K562 (cell line): Measurements from ENCODE around the gene PPP1R13L. TPM values are rescaled to one million over a fixed set of nuclear protein-coding genes. Genes with fewer than 3 reads are reported as not detected.

Experiments used
- HDAC3 ChIP-seq: fragments of 450-650 bp; IDR thresholded peaks from 2 replicates; pipeline ENCODE4 v1.6.1; 2018; ENCODE audit warnings: borderline replicate concordance, mild to moderate bottlenecking, moderate library complexity; ENCODE audit not compliant: partially characterized antibody
- JUND ChIP-seq, 2 experiments: IDR thresholded peaks; 2 replicates in 1 of 2; 3 replicates in 1 of 2; pipeline ENCODE4 v1.6.1; 2011; ENCODE audit warnings: borderline replicate concordance in 2 of 2, low read depth in 2 of 2, low read length in 2 of 2, improper control_type of control experiment in 1 of 2, missing biosample characterization in 1 of 2, missing genetic modification characterization in 1 of 2, missing genetic modification reagents in 1 of 2
- TEAD4 ChIP-seq, 2 experiments: sonication (generic) in 1 of 2; formaldehyde crosslinking in 1 of 2; IDR thresholded peaks; 2 replicates each; pipeline versions ENCODE4 v1.6.1 to v1.8.0; 2012 to 2022; ENCODE audit warnings: borderline replicate concordance in 1 of 2, inconsistent platforms in 1 of 2, low read length in 1 of 2, mild to moderate bottlenecking in 1 of 2, missing genetic modification reagents in 1 of 2
- TRIM24 ChIP-seq, 2 experiments: fragments of 450-650 bp; IDR thresholded peaks; 2 replicates each; pipeline ENCODE4 v1.6.1; 2016
- ZFP91 ChIP-seq: sonication (generic); formaldehyde crosslinking; IDR thresholded peaks from 2 replicates; pipeline ENCODE4 v1.8.0; 2022; ENCODE audit warnings: mild to moderate bottlenecking, missing genetic modification reagents
- ZNF239 ChIP-seq: fragments of 250-450 bp; sonication (Bioruptor Pico); IDR thresholded peaks from 2 replicates; pipeline ENCODE4 v1.4.0; 2020; ENCODE audit warnings: mild to moderate bottlenecking
- ZNF445 ChIP-seq: fragments of 250-450 bp; sonication (Bioruptor Pico); IDR thresholded peaks from 2 replicates; pipeline ENCODE4 v1.4.0; 2020; ENCODE audit warnings: low read depth, mild to moderate bottlenecking, moderate library complexity
- polyA plus RNA-seq, 8 experiments: library from polyadenylated mRNA; depleted of rRNA in 4 of 8; stranded (reverse) in 5 of 8; unstranded in 3 of 8; fragments of >200 nt; fragmentation: Nextera tagmentation in 2 of 8; fragmentation: Illumina TruSeq in 1 of 8; extraction: Ambion mirVana in 2 of 8; extraction: Trizol in 1 of 8; gene quantifications; 2 replicates each; pipeline versions ENCODE4 v1.2.1 to v1.2.3, GENCODE V29; 2011 to 2014; ENCODE audit warnings: inconsistent platforms in 1 of 8, missing spikeins in 1 of 8
- total RNA-seq, 7 experiments: library from RNA; depleted of rRNA in 6 of 7; stranded (reverse); fragments of >200 nt in 6 of 7; fragmentation: Illumina TruSeq in 2 of 7; extraction: Trizol in 2 of 7; gene quantifications; 2 replicates each; pipeline versions ENCODE4 v1.2.1 to v1.2.3, GENCODE V29; 2011 to 2021; ENCODE audit warnings: low replicate concordance in 1 of 7
- TF ChIP-seq, protein P1 (sequence below): fragments of 200-600 bp; sonication (generic); IDR thresholded peaks from one replicate; pipeline ENCODE4 v1.6.1; 2012; ENCODE audit warnings: mild to moderate bottlenecking, low read depth, low read length, inconsistent platforms
- TF ChIP-seq, protein P2 (sequence below): fragments of 250-450 bp; sonication (Bioruptor Pico); IDR thresholded peaks from 2 replicates; pipeline ENCODE4 v1.4.0; 2020; ENCODE audit warnings: borderline replicate concordance

Gene PPP1R13L
- total and polyA plus RNA-seq, 9 of the 15 experiments (the other 6 are each of a cell fraction or from before 2014, with no cell fraction given): 0.32 to 6.7 (median 2.0) TPM

- TF ChIP-seq TRIM24 (IDR thresholded peaks at IDR 0.05): peak in 1 of 2 experiments; percentile 63; a peak in 1 of 4 replicates
- TF ChIP-seq ZFP91 (CRISPR knock-in tag): no peak
- peak; percentile 41; the same call in 1 of the 2 replicates for TF ChIP-seq TEAD4 (IDR thresholded peaks at IDR 0.05; ENCODE audit: low read length)
- TF ChIP-seq TEAD4 (CRISPR knock-in tag; IDR thresholded peaks at IDR 0.05; ENCODE audit: borderline replicate concordance): no peak
- TF ChIP-seq JUND (IDR thresholded peaks at IDR 0.05; ENCODE audit: borderline replicate concordance, low read depth, low read length): peak; percentile 89
- peak; percentile 51; the same call in 1 of the 3 replicates for TF ChIP-seq JUND (tag; IDR thresholded peaks at IDR 0.05; ENCODE audit: borderline replicate concordance, low read depth, low read length)
- peak; percentile 74 for TF ChIP-seq HDAC3
- TF ChIP-seq ZNF239: no peak
- TF ChIP-seq, protein P1, sequence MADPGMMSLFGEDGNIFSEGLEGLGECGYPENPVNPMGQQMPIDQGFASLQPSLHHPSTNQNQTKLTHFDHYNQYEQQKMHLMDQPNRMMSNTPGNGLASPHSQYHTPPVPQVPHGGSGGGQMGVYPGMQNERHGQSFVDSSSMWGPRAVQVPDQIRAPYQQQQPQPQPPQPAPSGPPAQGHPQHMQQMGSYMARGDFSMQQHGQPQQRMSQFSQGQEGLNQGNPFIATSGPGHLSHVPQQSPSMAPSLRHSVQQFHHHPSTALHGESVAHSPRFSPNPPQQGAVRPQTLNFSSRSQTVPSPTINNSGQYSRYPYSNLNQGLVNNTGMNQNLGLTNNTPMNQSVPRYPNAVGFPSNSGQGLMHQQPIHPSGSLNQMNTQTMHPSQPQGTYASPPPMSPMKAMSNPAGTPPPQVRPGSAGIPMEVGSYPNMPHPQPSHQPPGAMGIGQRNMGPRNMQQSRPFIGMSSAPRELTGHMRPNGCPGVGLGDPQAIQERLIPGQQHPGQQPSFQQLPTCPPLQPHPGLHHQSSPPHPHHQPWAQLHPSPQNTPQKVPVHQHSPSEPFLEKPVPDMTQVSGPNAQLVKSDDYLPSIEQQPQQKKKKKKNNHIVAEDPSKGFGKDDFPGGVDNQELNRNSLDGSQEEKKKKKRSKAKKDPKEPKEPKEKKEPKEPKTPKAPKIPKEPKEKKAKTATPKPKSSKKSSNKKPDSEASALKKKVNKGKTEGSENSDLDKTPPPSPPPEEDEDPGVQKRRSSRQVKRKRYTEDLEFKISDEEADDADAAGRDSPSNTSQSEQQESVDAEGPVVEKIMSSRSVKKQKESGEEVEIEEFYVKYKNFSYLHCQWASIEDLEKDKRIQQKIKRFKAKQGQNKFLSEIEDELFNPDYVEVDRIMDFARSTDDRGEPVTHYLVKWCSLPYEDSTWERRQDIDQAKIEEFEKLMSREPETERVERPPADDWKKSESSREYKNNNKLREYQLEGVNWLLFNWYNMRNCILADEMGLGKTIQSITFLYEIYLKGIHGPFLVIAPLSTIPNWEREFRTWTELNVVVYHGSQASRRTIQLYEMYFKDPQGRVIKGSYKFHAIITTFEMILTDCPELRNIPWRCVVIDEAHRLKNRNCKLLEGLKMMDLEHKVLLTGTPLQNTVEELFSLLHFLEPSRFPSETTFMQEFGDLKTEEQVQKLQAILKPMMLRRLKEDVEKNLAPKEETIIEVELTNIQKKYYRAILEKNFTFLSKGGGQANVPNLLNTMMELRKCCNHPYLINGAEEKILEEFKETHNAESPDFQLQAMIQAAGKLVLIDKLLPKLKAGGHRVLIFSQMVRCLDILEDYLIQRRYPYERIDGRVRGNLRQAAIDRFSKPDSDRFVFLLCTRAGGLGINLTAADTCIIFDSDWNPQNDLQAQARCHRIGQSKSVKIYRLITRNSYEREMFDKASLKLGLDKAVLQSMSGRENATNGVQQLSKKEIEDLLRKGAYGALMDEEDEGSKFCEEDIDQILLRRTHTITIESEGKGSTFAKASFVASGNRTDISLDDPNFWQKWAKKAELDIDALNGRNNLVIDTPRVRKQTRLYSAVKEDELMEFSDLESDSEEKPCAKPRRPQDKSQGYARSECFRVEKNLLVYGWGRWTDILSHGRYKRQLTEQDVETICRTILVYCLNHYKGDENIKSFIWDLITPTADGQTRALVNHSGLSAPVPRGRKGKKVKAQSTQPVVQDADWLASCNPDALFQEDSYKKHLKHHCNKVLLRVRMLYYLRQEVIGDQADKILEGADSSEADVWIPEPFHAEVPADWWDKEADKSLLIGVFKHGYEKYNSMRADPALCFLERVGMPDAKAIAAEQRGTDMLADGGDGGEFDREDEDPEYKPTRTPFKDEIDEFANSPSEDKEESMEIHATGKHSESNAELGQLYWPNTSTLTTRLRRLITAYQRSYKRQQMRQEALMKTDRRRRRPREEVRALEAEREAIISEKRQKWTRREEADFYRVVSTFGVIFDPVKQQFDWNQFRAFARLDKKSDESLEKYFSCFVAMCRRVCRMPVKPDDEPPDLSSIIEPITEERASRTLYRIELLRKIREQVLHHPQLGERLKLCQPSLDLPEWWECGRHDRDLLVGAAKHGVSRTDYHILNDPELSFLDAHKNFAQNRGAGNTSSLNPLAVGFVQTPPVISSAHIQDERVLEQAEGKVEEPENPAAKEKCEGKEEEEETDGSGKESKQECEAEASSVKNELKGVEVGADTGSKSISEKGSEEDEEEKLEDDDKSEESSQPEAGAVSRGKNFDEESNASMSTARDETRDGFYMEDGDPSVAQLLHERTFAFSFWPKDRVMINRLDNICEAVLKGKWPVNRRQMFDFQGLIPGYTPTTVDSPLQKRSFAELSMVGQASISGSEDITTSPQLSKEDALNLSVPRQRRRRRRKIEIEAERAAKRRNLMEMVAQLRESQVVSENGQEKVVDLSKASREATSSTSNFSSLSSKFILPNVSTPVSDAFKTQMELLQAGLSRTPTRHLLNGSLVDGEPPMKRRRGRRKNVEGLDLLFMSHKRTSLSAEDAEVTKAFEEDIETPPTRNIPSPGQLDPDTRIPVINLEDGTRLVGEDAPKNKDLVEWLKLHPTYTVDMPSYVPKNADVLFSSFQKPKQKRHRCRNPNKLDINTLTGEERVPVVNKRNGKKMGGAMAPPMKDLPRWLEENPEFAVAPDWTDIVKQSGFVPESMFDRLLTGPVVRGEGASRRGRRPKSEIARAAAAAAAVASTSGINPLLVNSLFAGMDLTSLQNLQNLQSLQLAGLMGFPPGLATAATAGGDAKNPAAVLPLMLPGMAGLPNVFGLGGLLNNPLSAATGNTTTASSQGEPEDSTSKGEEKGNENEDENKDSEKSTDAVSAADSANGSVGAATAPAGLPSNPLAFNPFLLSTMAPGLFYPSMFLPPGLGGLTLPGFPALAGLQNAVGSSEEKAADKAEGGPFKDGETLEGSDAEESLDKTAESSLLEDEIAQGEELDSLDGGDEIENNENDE: no peak
- TF ChIP-seq ZNF445 (CRISPR knock-in tag): no peak
- TF ChIP-seq, protein P2, sequence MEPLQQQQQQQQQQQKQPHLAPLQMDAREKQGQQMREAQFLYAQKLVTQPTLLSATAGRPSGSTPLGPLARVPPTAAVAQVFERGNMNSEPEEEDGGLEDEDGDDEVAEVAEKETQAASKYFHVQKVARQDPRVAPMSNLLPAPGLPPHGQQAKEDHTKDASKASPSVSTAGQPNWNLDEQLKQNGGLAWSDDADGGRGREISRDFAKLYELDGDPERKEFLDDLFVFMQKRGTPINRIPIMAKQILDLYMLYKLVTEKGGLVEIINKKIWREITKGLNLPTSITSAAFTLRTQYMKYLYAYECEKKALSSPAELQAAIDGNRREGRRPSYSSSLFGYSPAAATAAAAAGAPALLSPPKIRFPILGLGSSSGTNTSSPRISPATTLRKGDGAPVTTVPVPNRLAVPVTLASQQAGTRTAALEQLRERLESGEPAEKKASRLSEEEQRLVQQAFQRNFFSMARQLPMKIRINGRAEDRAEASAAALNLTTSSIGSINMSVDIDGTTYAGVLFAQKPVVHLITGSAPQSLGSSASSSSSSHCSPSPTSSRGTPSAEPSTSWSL (CRISPR knock-in tag): no peak
Observed at GRCh38 chr19:45439569-45440258, 34.8 kb upstream of the PPP1R13L start (continued).
